GM12878 (cell line): ENCODE results near the gene FLT1. TPM values are rescaled to one million over a fixed set of nuclear protein-coding genes. Genes with fewer than 3 reads are reported as not detected.

Experiments
- BRCA1 ChIP-seq: IDR thresholded peaks from 2 replicates; pipeline ENCODE4 v1.6.1; 2011; ENCODE audit warnings: low read depth, low read length, improper control_type of control experiment
- CTCF ChIP-seq, 3 experiments: IDR thresholded peaks in 2 of 3; conservative IDR thresholded peaks in 1 of 3; 2 replicates each; pipeline ENCODE4 v1.5.1; 2011; ENCODE audit warnings: low read depth in 3 of 3, low read length in 3 of 3, mild to moderate bottlenecking in 3 of 3, control low read depth in 2 of 3, moderate library complexity in 2 of 3, inconsistent platforms in 1 of 3, mixed read lengths in 1 of 3; ENCODE audit not compliant: control insufficient read depth in 2 of 3, insufficient read depth in 1 of 3; ENCODE audit errors: extremely low read depth in 1 of 3
- FOXM1 ChIP-seq: IDR thresholded peaks from 2 replicates; pipeline ENCODE4 v1.6.1; 2012; ENCODE audit warnings: low read depth, mild to moderate bottlenecking, inconsistent platforms, low read length, moderate library complexity
- NFYB ChIP-seq: IDR thresholded peaks from 2 replicates; pipeline ENCODE4 v1.6.1; 2011; ENCODE audit warnings: low read depth, mild to moderate bottlenecking, low read length, improper control_type of control experiment, moderate library complexity; ENCODE audit not compliant: insufficient read depth
- TBL1XR1 ChIP-seq: IDR thresholded peaks from 2 replicates; pipeline ENCODE4 v1.6.1; 2012; ENCODE audit warnings: low read depth, low read length, improper control_type of control experiment
- TCF7 ChIP-seq: IDR thresholded peaks from 2 replicates; pipeline ENCODE4 v1.6.1; 2014; ENCODE audit warnings: antibody characterized with exemption, borderline replicate concordance
- YY1 ChIP-seq: IDR thresholded peaks from 2 replicates; pipeline ENCODE4 v1.6.1; 2011; ENCODE audit warnings: low read depth, mild to moderate bottlenecking, low read length
- ZBTB11 ChIP-seq: fragments of 450-650 bp; formaldehyde crosslinking; IDR thresholded peaks from 2 replicates; pipeline ENCODE4 v1.5.0; 2022; ENCODE audit warnings: mild to moderate bottlenecking, missing genetic modification characterization
- ZBTB33 ChIP-seq: fragments of 450-650 bp; IDR thresholded peaks from 2 replicates; pipeline ENCODE4 v1.6.1; 2017; ENCODE audit warnings: mild to moderate bottlenecking
- ZBTB4 ChIP-seq: fragments of 450-650 bp; formaldehyde crosslinking; IDR thresholded peaks from 2 replicates; pipeline ENCODE4 v1.4.0; 2022; ENCODE audit warnings: mild to moderate bottlenecking, moderate library complexity
- polyA plus RNA-seq, 11 experiments: library from polyadenylated mRNA; depleted of rRNA in 4 of 11; unstranded in 6 of 11; stranded (reverse) in 5 of 11; fragments of >200 nt; fragmentation: Nextera tagmentation in 4 of 11; fragmentation: Illumina TruSeq in 1 of 11; extraction: Ambion mirVana in 4 of 11; extraction: Trizol in 1 of 11; gene quantifications; 1 replicate in 1 of 11; 2 replicates in 10 of 11; pipeline versions ENCODE4 v1.2.1 to v1.2.3, GENCODE V29; 2011 to 2016; ENCODE audit warnings: inconsistent platforms in 2 of 11, missing spikeins in 2 of 11, low read depth in 1 of 11
- total RNA-seq, 4 experiments: library from RNA; depleted of rRNA in 3 of 4; stranded (reverse); fragments of >200 nt in 3 of 4; fragmentation: Illumina TruSeq in 1 of 4; extraction: Trizol in 1 of 4; gene quantifications; 2 replicates each; pipeline versions ENCODE4 v1.2.1 to v1.2.3, GENCODE V29; 2013 to 2021
- TF ChIP-seq, protein P1 (sequence below): IDR thresholded peaks from 2 replicates; pipeline ENCODE4 v1.6.1; 2012; ENCODE audit warnings: mild to moderate bottlenecking, low read depth, low read length

FLT1 gene
- total and polyA plus RNA-seq, 10 of the 15 experiments (the other 5 are each of a cell fraction or from before 2014, with no cell fraction given): 0.55 to 5.6 (median 0.84) TPM

GRCh38 chr13:28485996-28486543, 8.9 kb downstream of the FLT1 start (continued):
- no peak for TF ChIP-seq CTCF (IDR thresholded peaks at IDR 0.05 in 2 of 3, conservative IDR thresholded peaks at IDR 0.05 in 1 of 3; ENCODE audit: control insufficient read depth in 2 of 3, extremely low read depth in 1 of 3, insufficient read depth in 1 of 3, low read depth in 3 of 3, low read length in 3 of 3)
- no peak for TF ChIP-seq ZBTB11
- TF ChIP-seq FOXM1: no peak
- TF ChIP-seq ZBTB33: no peak
- TF ChIP-seq TBL1XR1: no peak
- TF ChIP-seq YY1: no peak
- TF ChIP-seq, protein P1, sequence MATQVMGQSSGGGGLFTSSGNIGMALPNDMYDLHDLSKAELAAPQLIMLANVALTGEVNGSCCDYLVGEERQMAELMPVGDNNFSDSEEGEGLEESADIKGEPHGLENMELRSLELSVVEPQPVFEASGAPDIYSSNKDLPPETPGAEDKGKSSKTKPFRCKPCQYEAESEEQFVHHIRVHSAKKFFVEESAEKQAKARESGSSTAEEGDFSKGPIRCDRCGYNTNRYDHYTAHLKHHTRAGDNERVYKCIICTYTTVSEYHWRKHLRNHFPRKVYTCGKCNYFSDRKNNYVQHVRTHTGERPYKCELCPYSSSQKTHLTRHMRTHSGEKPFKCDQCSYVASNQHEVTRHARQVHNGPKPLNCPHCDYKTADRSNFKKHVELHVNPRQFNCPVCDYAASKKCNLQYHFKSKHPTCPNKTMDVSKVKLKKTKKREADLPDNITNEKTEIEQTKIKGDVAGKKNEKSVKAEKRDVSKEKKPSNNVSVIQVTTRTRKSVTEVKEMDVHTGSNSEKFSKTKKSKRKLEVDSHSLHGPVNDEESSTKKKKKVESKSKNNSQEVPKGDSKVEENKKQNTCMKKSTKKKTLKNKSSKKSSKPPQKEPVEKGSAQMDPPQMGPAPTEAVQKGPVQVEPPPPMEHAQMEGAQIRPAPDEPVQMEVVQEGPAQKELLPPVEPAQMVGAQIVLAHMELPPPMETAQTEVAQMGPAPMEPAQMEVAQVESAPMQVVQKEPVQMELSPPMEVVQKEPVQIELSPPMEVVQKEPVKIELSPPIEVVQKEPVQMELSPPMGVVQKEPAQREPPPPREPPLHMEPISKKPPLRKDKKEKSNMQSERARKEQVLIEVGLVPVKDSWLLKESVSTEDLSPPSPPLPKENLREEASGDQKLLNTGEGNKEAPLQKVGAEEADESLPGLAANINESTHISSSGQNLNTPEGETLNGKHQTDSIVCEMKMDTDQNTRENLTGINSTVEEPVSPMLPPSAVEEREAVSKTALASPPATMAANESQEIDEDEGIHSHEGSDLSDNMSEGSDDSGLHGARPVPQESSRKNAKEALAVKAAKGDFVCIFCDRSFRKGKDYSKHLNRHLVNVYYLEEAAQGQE: no peak
- no peak for TF ChIP-seq NFYB
- no peak for TF ChIP-seq TCF7
- no peak for TF ChIP-seq BRCA1
- TF ChIP-seq ZBTB4 (CRISPR knock-in tag): no peak
